Measurements from ENCODE around the gene OR10J5. TPM values are rescaled to one million over a fixed set of nuclear protein-coding genes. Genes with fewer than 3 reads are reported as not detected.

The OR10J5 gene, protein sequence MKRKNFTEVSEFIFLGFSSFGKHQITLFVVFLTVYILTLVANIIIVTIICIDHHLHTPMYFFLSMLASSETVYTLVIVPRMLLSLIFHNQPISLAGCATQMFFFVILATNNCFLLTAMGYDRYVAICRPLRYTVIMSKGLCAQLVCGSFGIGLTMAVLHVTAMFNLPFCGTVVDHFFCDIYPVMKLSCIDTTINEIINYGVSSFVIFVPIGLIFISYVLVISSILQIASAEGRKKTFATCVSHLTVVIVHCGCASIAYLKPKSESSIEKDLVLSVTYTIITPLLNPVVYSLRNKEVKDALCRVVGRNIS
- polyA plus RNA-seq, result not detected

- Histone ChIP-seq H3K36me3 (ENCODE audit: control insufficient read depth in 2 of 2, insufficient read depth in 2 of 2, low read length in 1 of 2) (no peaks in the 10 kb centered on the region), H3K9me3 (ENCODE audit: control insufficient read depth in 2 of 2, insufficient read depth in 1 of 2, low read depth in 1 of 2, low read length in 1 of 2) (peaks cover 4 to 7% of the 10 kb centered on the region in 2 donors), H3K27me3 (ENCODE audit: control insufficient read depth in 1 of 2, insufficient read depth in 2 of 2, low read length in 2 of 2) (no peaks in the 10 kb centered on the region), H3K4me3 (ENCODE audit: low read depth in 1 of 2, low read length in 2 of 2) (no peak within 1 kb of the TSS), H3K4me1 (ENCODE audit: control insufficient read depth in 2 of 2, insufficient read depth in 2 of 2, low read length in 1 of 2) (no peaks in the 10 kb centered on the region), H3K27ac (ENCODE audit: low read depth in 2 of 2, low read length in 1 of 2) (no peak within 1 kb of the TSS)
- 94 to 100% methylated on average over 1 of the region's 1 CpG for WGBS, 2 donors
Observed at GRCh38 chr1:159535907-159536306, at the start of gene OR10J5. TSS of gene OR10J5 (minus strand) at chr1:159536007. CDS start at chr1:159536007, 0 bp downstream.

GRCh38 chr1:159584536-159584935 lies 48.7 kb upstream of the OR10J5 start:
- Histone ChIP-seq H3K36me3 (ENCODE audit: control insufficient read depth in 2 of 2, insufficient read depth in 2 of 2, low read length in 1 of 2) (no peaks in the 10 kb centered on the region), H3K4me1 (ENCODE audit: control insufficient read depth in 2 of 2, insufficient read depth in 2 of 2, low read length in 1 of 2) (no peaks in the 10 kb centered on the region), H3K27me3 (ENCODE audit: control insufficient read depth in 1 of 2, insufficient read depth in 2 of 2, low read length in 2 of 2) (no peaks in the 10 kb centered on the region), H3K9me3 (ENCODE audit: control insufficient read depth in 2 of 2, insufficient read depth in 1 of 2, low read depth in 1 of 2, low read length in 1 of 2) (no peaks in the 10 kb centered on the region), H3K27ac (ENCODE audit: low read depth in 2 of 2, low read length in 1 of 2) (no peak overlapping the region), H3K4me3 (ENCODE audit: low read depth in 1 of 2, low read length in 2 of 2) (no peak overlapping the region)
- WGBS, 2 donors, result 76 to 79% methylated on average over 2 of the region's 2 CpGs

DNA sequence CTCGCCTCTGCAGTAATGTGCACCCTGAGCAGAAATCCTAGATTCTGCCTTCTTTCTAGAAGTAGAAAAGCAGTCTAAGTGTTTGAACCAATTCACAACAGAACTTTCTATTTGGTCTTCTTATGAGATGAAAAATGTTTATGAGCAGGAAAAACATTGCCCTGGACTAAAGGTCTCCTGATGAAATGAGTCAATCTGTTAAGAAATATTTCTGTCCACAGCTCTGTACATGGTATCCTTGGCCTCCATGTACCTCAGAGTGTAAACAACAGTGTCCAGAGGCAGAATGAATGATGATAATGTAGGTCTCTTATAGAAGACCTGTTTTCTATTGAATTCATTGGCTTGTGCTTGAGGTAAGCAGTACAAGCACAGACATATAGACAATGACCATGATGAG lies 45.6 kb upstream of the OR10J5 start:
- Histone ChIP-seq H3K4me1 (ENCODE audit: control insufficient read depth in 2 of 2, insufficient read depth in 2 of 2, low read length in 1 of 2) (no peaks in the 10 kb centered on the region), H3K4me3 (ENCODE audit: low read depth in 1 of 2, low read length in 2 of 2) (no peak overlapping the region), H3K9me3 (ENCODE audit: control insufficient read depth in 2 of 2, insufficient read depth in 1 of 2, low read depth in 1 of 2, low read length in 1 of 2) (no peaks in the 10 kb centered on the region), H3K27me3 (ENCODE audit: control insufficient read depth in 1 of 2, insufficient read depth in 2 of 2, low read length in 2 of 2) (no peaks in the 10 kb centered on the region), H3K27ac (ENCODE audit: low read depth in 2 of 2, low read length in 1 of 2) (no peak overlapping the region), H3K36me3 (ENCODE audit: control insufficient read depth in 2 of 2, insufficient read depth in 2 of 2, low read length in 1 of 2) (no peaks in the 10 kb centered on the region)
- WGBS, 2 donors, result 76 to 77% methylated on average over 1 of the region's 1 CpG

GRCh38 chr1:159580340-159580739 lies 44.5 kb upstream of the OR10J5 start:
- WGBS, 2 donors, result 55 to 56% methylated on average over 3 of the region's 3 CpGs
- Histone ChIP-seq H3K4me1 (ENCODE audit: control insufficient read depth in 2 of 2, insufficient read depth in 2 of 2, low read length in 1 of 2) (no peaks in the 10 kb centered on the region), H3K4me3 (ENCODE audit: low read depth in 1 of 2, low read length in 2 of 2) (no peak overlapping the region), H3K27me3 (ENCODE audit: control insufficient read depth in 1 of 2, insufficient read depth in 2 of 2, low read length in 2 of 2) (no peaks in the 10 kb centered on the region), H3K9me3 (ENCODE audit: control insufficient read depth in 2 of 2, insufficient read depth in 1 of 2, low read depth in 1 of 2, low read length in 1 of 2) (no peaks in the 10 kb centered on the region), H3K27ac (ENCODE audit: low read depth in 2 of 2, low read length in 1 of 2) (no peak overlapping the region), H3K36me3 (ENCODE audit: control insufficient read depth in 2 of 2, insufficient read depth in 2 of 2, low read length in 1 of 2) (no peaks in the 10 kb centered on the region)

DNA sequence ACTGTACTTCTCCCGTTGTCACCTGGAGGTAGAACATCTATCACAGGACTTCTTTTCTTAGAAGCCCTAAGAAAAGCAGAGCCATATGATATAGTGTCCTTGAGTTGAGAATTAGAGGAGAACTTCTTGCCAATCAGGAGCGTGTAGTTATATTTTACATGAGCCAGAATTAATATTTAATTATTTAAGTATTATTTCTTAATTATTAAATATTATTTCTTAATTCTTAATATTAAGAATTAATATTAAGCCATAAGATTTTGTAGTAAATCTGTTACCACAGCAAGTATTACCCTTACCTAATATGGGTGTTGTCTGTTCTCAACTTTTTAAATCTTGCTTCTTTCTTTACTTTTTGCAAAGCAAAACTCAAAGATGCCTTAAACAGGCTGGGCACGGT lies 41.6 kb upstream of the OR10J5 start:
- WGBS, 2 donors, result 94% methylated on average over 3 of the region's 3 CpGs

GRCh38 chr1:159562680-159563079 lies 26.9 kb upstream of the OR10J5 start:
- Histone ChIP-seq H3K4me3 (ENCODE audit: low read depth in 1 of 2, low read length in 2 of 2) (no peak overlapping the region), H3K9me3 (ENCODE audit: control insufficient read depth in 2 of 2, insufficient read depth in 1 of 2, low read depth in 1 of 2, low read length in 1 of 2) (no peaks in the 10 kb centered on the region), H3K36me3 (ENCODE audit: control insufficient read depth in 2 of 2, insufficient read depth in 2 of 2, low read length in 1 of 2) (no peaks in the 10 kb centered on the region), H3K4me1 (ENCODE audit: control insufficient read depth in 2 of 2, insufficient read depth in 2 of 2, low read length in 1 of 2) (no peaks in the 10 kb centered on the region), H3K27ac (ENCODE audit: low read depth in 2 of 2, low read length in 1 of 2) (no peak overlapping the region), H3K27me3 (ENCODE audit: control insufficient read depth in 1 of 2, insufficient read depth in 2 of 2, low read length in 2 of 2) (no peaks in the 10 kb centered on the region)
- 20 to 39% methylated on average over 1 of the region's 1 CpG for WGBS, 2 donors

More for the DNA sequence above, 41.6 kb upstream of the OR10J5 start:
- H3K27ac ChIP-seq (ENCODE audit: low read depth in 2 of 2, low read length in 1 of 2), result no peak overlapping the region
- no peaks in the 10 kb centered on the region for H3K4me1 ChIP-seq (ENCODE audit: control insufficient read depth in 2 of 2, insufficient read depth in 2 of 2, low read length in 1 of 2)
- H3K27me3 ChIP-seq (ENCODE audit: control insufficient read depth in 1 of 2, insufficient read depth in 2 of 2, low read length in 2 of 2), result no peaks in the 10 kb centered on the region
- no peaks in the 10 kb centered on the region for H3K9me3 ChIP-seq (ENCODE audit: control insufficient read depth in 2 of 2, insufficient read depth in 1 of 2, low read depth in 1 of 2, low read length in 1 of 2)
- H3K36me3 ChIP-seq (ENCODE audit: control insufficient read depth in 2 of 2, insufficient read depth in 2 of 2, low read length in 1 of 2), result no peaks in the 10 kb centered on the region
- no peak overlapping the region for H3K4me3 ChIP-seq (ENCODE audit: low read depth in 1 of 2, low read length in 2 of 2)

DNA sequence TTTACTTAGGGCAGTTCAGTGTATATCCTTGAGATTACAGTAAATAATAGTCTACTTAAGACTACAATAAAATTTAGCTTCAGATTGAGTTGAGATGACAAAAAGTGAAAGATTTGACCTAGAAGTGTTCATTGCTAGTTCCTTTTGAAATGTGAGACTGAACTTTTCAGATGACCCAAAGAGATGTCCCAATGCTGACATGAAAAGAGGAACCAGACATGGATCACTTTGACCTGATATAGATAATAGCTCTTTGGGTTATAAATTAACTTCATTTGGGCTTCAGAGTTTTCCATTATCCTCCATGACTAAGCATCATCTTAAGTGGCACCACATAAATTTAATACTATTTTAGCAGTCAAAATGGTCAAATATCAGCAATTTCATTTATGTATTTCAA lies 25.7 kb upstream of the OR10J5 start:
- Histone ChIP-seq H3K27ac (ENCODE audit: low read depth in 2 of 2, low read length in 1 of 2) (no peak overlapping the region), H3K27me3 (ENCODE audit: control insufficient read depth in 1 of 2, insufficient read depth in 2 of 2, low read length in 2 of 2) (no peaks in the 10 kb centered on the region), H3K4me1 (ENCODE audit: control insufficient read depth in 2 of 2, insufficient read depth in 2 of 2, low read length in 1 of 2) (no peaks in the 10 kb centered on the region), H3K9me3 (ENCODE audit: control insufficient read depth in 2 of 2, insufficient read depth in 1 of 2, low read depth in 1 of 2, low read length in 1 of 2) (no peaks in the 10 kb centered on the region), H3K36me3 (ENCODE audit: control insufficient read depth in 2 of 2, insufficient read depth in 2 of 2, low read length in 1 of 2) (no peaks in the 10 kb centered on the region), H3K4me3 (ENCODE audit: low read depth in 1 of 2, low read length in 2 of 2) (no peak overlapping the region)

DNA sequence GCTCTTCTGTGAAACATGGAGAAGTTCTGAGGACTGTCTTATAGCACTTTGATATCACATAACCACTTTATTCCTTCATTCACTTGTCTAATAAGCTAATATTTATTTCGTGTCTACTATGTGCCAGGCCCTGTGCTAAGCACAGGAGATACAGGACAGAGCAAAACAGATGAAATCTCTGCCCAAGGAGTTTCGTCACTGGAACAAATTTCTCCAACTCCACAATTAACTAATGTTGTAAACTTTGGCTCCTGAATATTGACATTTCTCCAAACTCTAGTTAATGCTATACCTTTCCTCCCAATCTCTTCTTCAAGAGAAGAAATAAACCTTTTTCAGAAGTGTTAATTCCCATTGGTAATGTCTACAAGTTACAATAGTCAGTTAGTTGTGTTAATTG lies 24.8 kb upstream of the OR10J5 start:
- H3K4me1 ChIP-seq (ENCODE audit: control insufficient read depth in 2 of 2, insufficient read depth in 2 of 2, low read length in 1 of 2), result no peaks in the 10 kb centered on the region
- H3K36me3 ChIP-seq (ENCODE audit: control insufficient read depth in 2 of 2, insufficient read depth in 2 of 2, low read length in 1 of 2), result no peaks in the 10 kb centered on the region
- H3K9me3 ChIP-seq (ENCODE audit: control insufficient read depth in 2 of 2, insufficient read depth in 1 of 2, low read depth in 1 of 2, low read length in 1 of 2), result no peaks in the 10 kb centered on the region
- H3K27me3 ChIP-seq (ENCODE audit: control insufficient read depth in 1 of 2, insufficient read depth in 2 of 2, low read length in 2 of 2), result no peaks in the 10 kb centered on the region
- no peak overlapping the region for H3K27ac ChIP-seq (ENCODE audit: low read depth in 2 of 2, low read length in 1 of 2)
- 51 to 57% methylated on average over 2 of the region's 2 CpGs for WGBS, 2 donors
- H3K4me3 ChIP-seq (ENCODE audit: low read depth in 1 of 2, low read length in 2 of 2), result no peak overlapping the region

DNA sequence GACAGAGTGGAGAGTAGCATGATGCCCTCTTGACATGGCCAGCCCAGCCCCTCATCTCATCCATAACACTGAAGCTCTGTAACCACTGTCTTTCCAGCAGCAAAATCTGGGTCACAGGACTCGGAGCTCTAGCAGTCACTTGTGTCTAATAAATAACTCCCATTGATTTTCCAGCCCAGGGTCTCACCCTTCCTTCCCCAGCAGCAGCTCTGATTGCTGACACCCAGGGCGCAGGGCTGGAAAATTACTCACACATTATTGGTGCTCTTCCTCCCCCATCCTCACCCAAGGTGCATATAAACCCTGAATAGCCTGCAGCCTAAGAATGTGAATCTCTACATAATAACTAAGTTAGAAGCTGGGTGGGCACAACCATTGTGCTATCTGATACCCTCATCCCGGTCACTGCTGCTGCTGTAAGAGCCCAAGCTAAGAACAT lies 21.1 kb upstream of the OR10J5 start:
- Histone ChIP-seq H3K27me3 (ENCODE audit: control insufficient read depth in 1 of 2, insufficient read depth in 2 of 2, low read length in 2 of 2) (no peaks in the 10 kb centered on the region), H3K27ac (ENCODE audit: low read depth in 2 of 2, low read length in 1 of 2) (no peak overlapping the region), H3K36me3 (ENCODE audit: control insufficient read depth in 2 of 2, insufficient read depth in 2 of 2, low read length in 1 of 2) (no peaks in the 10 kb centered on the region), H3K4me3 (ENCODE audit: low read depth in 1 of 2, low read length in 2 of 2) (no peak overlapping the region), H3K4me1 (ENCODE audit: control insufficient read depth in 2 of 2, insufficient read depth in 2 of 2, low read length in 1 of 2) (no peaks in the 10 kb centered on the region), H3K9me3 (ENCODE audit: control insufficient read depth in 2 of 2, insufficient read depth in 1 of 2, low read depth in 1 of 2, low read length in 1 of 2) (no peaks in the 10 kb centered on the region)
- 48% methylated on average over 3 of the region's 3 CpGs for WGBS, 2 donors

DNA sequence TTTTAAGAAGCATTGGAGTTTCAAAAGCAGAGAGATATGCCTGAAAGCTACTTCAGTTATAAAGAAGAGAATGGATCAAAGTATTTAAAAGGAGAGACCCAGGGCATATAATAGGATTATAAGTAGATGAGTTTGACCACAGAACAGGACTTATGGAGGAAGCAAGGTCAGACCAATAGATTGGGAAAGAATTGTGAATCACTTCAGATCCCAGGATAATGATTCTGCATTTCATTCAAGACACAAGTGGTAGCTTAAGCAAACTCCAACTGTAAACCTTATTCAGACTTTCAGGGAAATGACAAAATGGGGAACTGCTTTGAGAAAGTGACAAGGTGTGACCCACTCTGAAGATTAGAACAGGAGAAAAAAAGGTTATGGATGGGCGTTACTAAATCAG lies 18.9 kb upstream of the OR10J5 start:
- Histone ChIP-seq H3K27ac (ENCODE audit: low read depth in 2 of 2, low read length in 1 of 2) (no peak overlapping the region), H3K27me3 (ENCODE audit: control insufficient read depth in 1 of 2, insufficient read depth in 2 of 2, low read length in 2 of 2) (no peaks in the 10 kb centered on the region), H3K36me3 (ENCODE audit: control insufficient read depth in 2 of 2, insufficient read depth in 2 of 2, low read length in 1 of 2) (no peaks in the 10 kb centered on the region), H3K4me3 (ENCODE audit: low read depth in 1 of 2, low read length in 2 of 2) (no peak overlapping the region), H3K4me1 (ENCODE audit: control insufficient read depth in 2 of 2, insufficient read depth in 2 of 2, low read length in 1 of 2) (no peaks in the 10 kb centered on the region), H3K9me3 (ENCODE audit: control insufficient read depth in 2 of 2, insufficient read depth in 1 of 2, low read depth in 1 of 2, low read length in 1 of 2) (no peaks in the 10 kb centered on the region)
- 50 to 52% methylated on average over 1 of the region's 1 CpG for WGBS, 2 donors
